B cell (primary cell): Measurements from ENCODE around the gene TRIOBP. TPM values are rescaled to one million over a fixed set of nuclear protein-coding genes. Genes with fewer than 3 reads are reported as not detected.
"Not testable (repeated sequence)": the region's sequence is repeated elsewhere in the genome, so short reads cannot be mapped to it uniquely, and the experiment has no call there.

Experiments
- ATAC-seq: fragments of 200-7000 bp; cut with Tn5 transposase; one replicate; pipeline ENCODE4 v1.10.0; 2021; ENCODE audit warnings: low read depth, mild to moderate bottlenecking, moderate number of reproducible peaks, moderate library complexity
- CTCF ChIA-PET: fragments of 350-600 bp; sonication (Branson Sonifier 250); formaldehyde crosslinking; loops from one replicate; lab custom pipeline; 2021; ENCODE audit warnings: antibody characterized with exemption, inconsistent platforms; lab: Charles Lee
- POLR2A ChIA-PET: fragments of 350-600 bp; sonication (Branson Sonifier 250); formaldehyde crosslinking; loops from one replicate; lab custom pipeline; 2021; ENCODE audit warnings: antibody characterized with exemption; lab: Charles Lee
- DNase-seq: peaks from one replicate; pipeline ENCODE4 v3.0.0; 2013
- H2AFZ ChIP-seq: 2 replicates; pipeline ENCODE4 v1.6.1; 2012; ENCODE audit warnings: mild to moderate bottlenecking, low read depth, low read length; ENCODE audit not compliant: insufficient read depth, poor library complexity, severe bottlenecking
- H3K27ac ChIP-seq, 2 donors: 1 replicate in 1 of 2; 2 replicates in 1 of 2; pipeline ENCODE4 v1.5.1; 2012 to 2013; ENCODE audit warnings: low read length in 2 of 2, mild to moderate bottlenecking in 2 of 2, moderate library complexity in 1 of 2
- H3K27me3 ChIP-seq, 4 experiments: fragments of 200-600 bp in 1 of 4; sonication (generic) in 1 of 4; replicated peaks in 1 of 4; 1 replicate in 2 of 4; 2 replicates in 2 of 4; pipeline versions ENCODE4 v1.6.1 to v1.7.0; 2013 to 2016; ENCODE audit warnings: low read length in 3 of 4, mild to moderate bottlenecking in 2 of 4, mixed read lengths in 1 of 4, moderate library complexity in 1 of 4; ENCODE audit not compliant: insufficient read depth in 4 of 4, control insufficient read depth in 3 of 4; ENCODE audit errors: control extremely low read depth in 1 of 4
- H3K36me3 ChIP-seq, 2 experiments: replicated peaks in 1 of 2; 1 replicate in 1 of 2; 2 replicates in 1 of 2; pipeline versions ENCODE4 v1.6.1 to v1.7.1; 2013; ENCODE audit warnings: low read length in 1 of 2; ENCODE audit not compliant: insufficient read depth in 2 of 2, control insufficient read depth in 1 of 2; ENCODE audit errors: control extremely low read depth in 1 of 2, extremely low read depth in 1 of 2
- H3K4me1 ChIP-seq, 2 donors: fragments of 200-600 bp in 1 of 2; sonication (generic) in 1 of 2; 1 replicate in 1 of 2; 2 replicates in 1 of 2; pipeline versions ENCODE4 v1.5.1 to v1.6.1; 2013 to 2017; ENCODE audit warnings: low read length in 2 of 2; ENCODE audit not compliant: control insufficient read depth in 2 of 2, insufficient read depth in 2 of 2
- H3K4me2 ChIP-seq: replicated peaks from 2 replicates; pipeline ENCODE3; 2012; ENCODE audit warnings: mild to moderate bottlenecking, low read depth, low read length; ENCODE audit not compliant: poor library complexity, severe bottlenecking
- H3K4me3 ChIP-seq, 5 experiments: fragments of 200-600 bp in 1 of 5; sonication (generic) in 1 of 5; 1 replicate in 3 of 5; 2 replicates in 2 of 5; pipeline versions ENCODE4 v1.5.1 to v1.7.0; 2011 to 2016; ENCODE audit warnings: low read length in 4 of 5, mild to moderate bottlenecking in 4 of 5, low read depth in 2 of 5, control low read depth in 1 of 5, moderate library complexity in 1 of 5; ENCODE audit not compliant: insufficient read depth in 1 of 5; ENCODE audit errors: control extremely low read depth in 1 of 5, extremely low read depth in 1 of 5
- H3K79me2 ChIP-seq: fragments of 200-600 bp; sonication (generic); one replicate; pipeline ENCODE4 v1.6.0; 2016; ENCODE audit warnings: low read length; ENCODE audit not compliant: control insufficient read depth, insufficient read depth
- H3K9ac ChIP-seq: fragments of 200-600 bp; sonication (generic); 2 replicates; pipeline ENCODE4 v1.6.1; 2017; ENCODE audit warnings: mild to moderate bottlenecking, low read length, moderate library complexity
- H3K9me3 ChIP-seq, 3 donors: one replicate each; pipeline versions ENCODE4 v1.6.1 to v1.7.1; 2013; ENCODE audit warnings: low read length in 2 of 3; ENCODE audit not compliant: control insufficient read depth in 2 of 3, insufficient read depth in 1 of 3; ENCODE audit errors: control extremely low read depth in 1 of 3
- H4K20me1 ChIP-seq: 2 replicates; pipeline ENCODE4 v1.6.0; 2012; ENCODE audit warnings: mild to moderate bottlenecking, low read length; ENCODE audit not compliant: insufficient read depth, control insufficient read depth, poor library complexity, severe bottlenecking
- H3K27ac Mint-ChIP-seq: one replicate; pipeline ENCODE4 v1.8.0; 2021; ENCODE audit warnings: mixed read lengths
- H3K27me3 Mint-ChIP-seq: one replicate; pipeline ENCODE4 v1.8.0; 2021; ENCODE audit warnings: mixed read lengths
- H3K4me1 Mint-ChIP-seq: one replicate; pipeline ENCODE4 v1.8.0; 2021; ENCODE audit warnings: mixed read lengths
- H3K4me3 Mint-ChIP-seq: one replicate; pipeline ENCODE4 v1.8.0; 2021; ENCODE audit warnings: mixed read lengths
- H3K9me3 Mint-ChIP-seq: one replicate; pipeline ENCODE4 v1.8.0; 2022; ENCODE audit warnings: mixed read lengths; ENCODE audit not compliant: insufficient read depth
- EZH2 ChIP-seq: IDR thresholded peaks from 2 replicates; pipeline ENCODE4 v1.6.1; 2012; ENCODE audit warnings: borderline replicate concordance, low read depth, mild to moderate bottlenecking, moderate library complexity, low read length; ENCODE audit not compliant: insufficient read depth, poor library complexity, severe bottlenecking
- WGBS: methylation state at CpG from one replicate; pipeline ENCODE4 v1.1.5; 2013; ENCODE audit warnings: missing lambda C conversion rate; ENCODE audit not compliant: insufficient coverage; 5-methylcytosine and 5-hydroxymethylcytosine counted together
- intact Hi-C: fragments of 100-400 bp; cut with micrococcal nuclease; formaldehyde crosslinking; loops from one replicate; pipeline ENCODE4 v1.10.0; 2022
- polyA plus RNA-seq: library from polyadenylated mRNA; depleted of rRNA; stranded (reverse); fragments of >200 nt; gene quantifications from 2 replicates; pipeline ENCODE4 v1.2.3, GENCODE V29; 2012
- total RNA-seq, 2 donors: library from RNA; stranded (reverse); fragments of 120-200 nt in 1 of 2; gene quantifications; 1 replicate in 1 of 2; 2 replicates in 1 of 2; pipeline versions ENCODE4 v1.2.3 to v1.2.4, GENCODE V29; 2013 to 2022
- TF ChIP-seq, protein P1 (sequence below): fragments of 200-600 bp; IDR thresholded peaks from one replicate; pipeline ENCODE4 v1.8.0; 2022; ENCODE audit warnings: antibody characterized with exemption, mild to moderate bottlenecking

The TRIOBP gene
- total and polyA plus RNA-seq, 2 donors (not counting 1 experiment from before 2014, with no cell fraction given): 26.8 to 47.5 TPM

DNA sequence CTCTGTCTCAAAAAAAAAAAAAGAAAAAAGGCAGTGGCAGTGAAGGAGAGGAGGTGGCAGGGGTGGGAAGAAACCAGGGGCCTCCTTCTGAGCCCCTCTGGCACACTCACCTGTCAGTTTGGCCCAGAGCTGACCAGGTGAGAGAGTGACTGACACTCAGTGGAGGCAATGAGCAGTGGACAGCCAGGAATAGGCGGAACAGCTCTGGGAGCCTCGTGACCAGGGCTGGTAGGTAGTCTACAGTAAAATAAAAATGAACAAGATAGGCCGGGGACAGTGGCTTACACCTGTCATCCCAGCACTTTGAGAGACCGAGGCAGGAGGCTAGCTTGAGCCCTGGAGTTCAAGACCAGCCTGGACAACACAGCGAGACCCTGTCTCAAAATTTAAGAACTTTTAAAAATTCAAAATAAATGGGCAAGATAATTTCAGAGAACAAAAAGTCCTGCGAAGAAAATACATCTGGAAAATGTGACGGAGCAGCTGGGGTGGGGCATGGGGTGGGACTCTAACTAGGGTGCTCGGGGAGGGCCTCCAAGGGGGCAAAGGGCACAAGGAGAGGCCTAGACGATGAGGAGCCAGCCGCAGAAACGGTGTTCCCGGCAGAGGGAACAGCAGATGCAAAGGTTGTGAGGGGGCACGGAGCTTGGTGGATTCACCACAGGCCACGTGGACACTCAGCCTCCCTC, 42.1 kb upstream of the TRIOBP start:
- Mint-ChIP-seq H3K4me3 (no peak overlapping the region), H3K9me3 (no peaks in the 10 kb centered on the region), H3K4me1 (peaks cover 18% of the 10 kb centered on the region), H3K27ac (no peak overlapping the region), H3K27me3 (no peaks in the 10 kb centered on the region)
- Histone ChIP-seq H3K4me3 (no peak overlapping the region), H3K36me3 (peaks cover 0 to 43% of the 10 kb centered on the region in 2 experiments), H3K27me3 (no peaks in the 10 kb centered on the region), H4K20me1 (no peaks in the 10 kb centered on the region), H3K9ac (no peak overlapping the region), H3K4me2 (no peak overlapping the region), H2AFZ (no peak overlapping the region), H3K79me2 (peaks cover 15% of the 10 kb centered on the region), H3K4me1 (peaks cover 11 to 16% of the 10 kb centered on the region in 2 donors), H3K27ac (no peak overlapping the region), H3K9me3 (no peaks in the 10 kb centered on the region)
- no peak for DNase-seq
- ChIA-PET POLR2A (interaction anchor here (0.6 kb wide), 1 partner anchor 20 kb away, joined by 11 read pairs; no protein-coding TSS in a partner anchor), CTCF (interaction anchor here (1.5 to 22.6 kb wide), 3 partner anchors 10 to 27 kb away, joined by 4 to 462 read pairs (median 18); partner anchors contain the start of genes LGALS1 and NOL12)
- no peak for TF ChIP-seq EZH2
- intact Hi-C loops: no loop called here
- WGBS: 81% methylated on average over 8 of the region's 14 CpGs
- no peak for ATAC-seq

DNA sequence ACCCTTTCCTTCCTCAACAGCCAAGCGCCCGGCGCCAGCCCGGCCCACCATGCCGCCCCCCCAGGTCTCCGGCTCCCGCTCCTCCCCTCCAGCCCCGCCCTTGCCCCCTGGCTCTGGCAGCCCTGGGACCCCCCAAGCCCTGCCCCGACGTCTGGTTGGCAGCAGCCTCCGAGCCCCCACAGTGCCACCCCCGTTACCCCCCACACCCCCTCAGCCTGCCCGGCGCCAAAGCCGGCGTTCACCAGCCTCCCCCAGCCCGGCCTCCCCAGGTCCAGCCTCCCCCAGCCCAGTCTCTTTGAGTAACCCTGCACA, 41.6 kb upstream of the TRIOBP start:
- Mint-ChIP-seq H3K4me1 (peaks cover 23% of the 10 kb centered on the region), H3K27ac (no peak overlapping the region), H3K27me3 (no peaks in the 10 kb centered on the region), H3K9me3 (no peaks in the 10 kb centered on the region), H3K4me3 (no peak overlapping the region)
- Histone ChIP-seq H3K4me1 (peaks cover 16 to 21% of the 10 kb centered on the region in 2 donors), H3K4me3 (no peak overlapping the region), H3K79me2 (peaks cover 15% of the 10 kb centered on the region), H4K20me1 (peaks cover 2% of the 10 kb centered on the region), H3K27me3 (no peaks in the 10 kb centered on the region), H3K27ac (no peak overlapping the region), H3K4me2 (no peak overlapping the region), H3K9ac (no peak overlapping the region), H3K9me3 (no peaks in the 10 kb centered on the region), H2AFZ (no peak overlapping the region), H3K36me3 (peaks cover 0 to 38% of the 10 kb centered on the region in 2 experiments)
- ChIA-PET POLR2A (no interaction called here), CTCF (interaction anchor here (2.5 to 22.6 kb wide), 2 partner anchors 12 to 26 kb away, joined by 18 to 462 read pairs; partner anchors contain the start of genes LGALS1 and NOL12)
- no peak for TF ChIP-seq EZH2
- TF ChIP-seq, protein P1, sequence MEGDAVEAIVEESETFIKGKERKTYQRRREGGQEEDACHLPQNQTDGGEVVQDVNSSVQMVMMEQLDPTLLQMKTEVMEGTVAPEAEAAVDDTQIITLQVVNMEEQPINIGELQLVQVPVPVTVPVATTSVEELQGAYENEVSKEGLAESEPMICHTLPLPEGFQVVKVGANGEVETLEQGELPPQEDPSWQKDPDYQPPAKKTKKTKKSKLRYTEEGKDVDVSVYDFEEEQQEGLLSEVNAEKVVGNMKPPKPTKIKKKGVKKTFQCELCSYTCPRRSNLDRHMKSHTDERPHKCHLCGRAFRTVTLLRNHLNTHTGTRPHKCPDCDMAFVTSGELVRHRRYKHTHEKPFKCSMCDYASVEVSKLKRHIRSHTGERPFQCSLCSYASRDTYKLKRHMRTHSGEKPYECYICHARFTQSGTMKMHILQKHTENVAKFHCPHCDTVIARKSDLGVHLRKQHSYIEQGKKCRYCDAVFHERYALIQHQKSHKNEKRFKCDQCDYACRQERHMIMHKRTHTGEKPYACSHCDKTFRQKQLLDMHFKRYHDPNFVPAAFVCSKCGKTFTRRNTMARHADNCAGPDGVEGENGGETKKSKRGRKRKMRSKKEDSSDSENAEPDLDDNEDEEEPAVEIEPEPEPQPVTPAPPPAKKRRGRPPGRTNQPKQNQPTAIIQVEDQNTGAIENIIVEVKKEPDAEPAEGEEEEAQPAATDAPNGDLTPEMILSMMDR: no peak
- DNase-seq (no peak), ATAC-seq (no peak)
- WGBS: 94% methylated on average over 4 of the region's 17 CpGs
- intact Hi-C loops: no loop called here

DNA sequence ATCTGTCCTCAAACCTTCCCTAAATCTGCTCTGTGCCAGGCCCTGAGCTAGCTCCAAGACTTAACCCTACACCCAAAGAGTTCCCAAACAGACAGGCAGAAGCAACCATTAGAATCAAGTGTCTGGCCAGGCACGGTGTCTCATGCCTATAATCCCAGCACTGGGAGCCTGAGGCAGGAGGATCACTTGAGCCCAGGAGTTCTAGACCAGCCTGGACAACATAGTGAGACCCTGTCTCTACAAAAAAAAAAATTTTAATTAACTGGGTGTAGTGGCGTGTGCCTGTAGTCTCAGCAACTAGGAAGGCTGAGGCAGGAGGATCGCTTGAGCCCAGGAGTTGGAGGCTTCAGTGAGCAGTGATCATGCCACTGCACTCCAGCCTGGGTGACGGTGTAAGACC, 40.3 kb upstream of the TRIOBP start:
- WGBS: 96% methylated on average over 4 of the region's 4 CpGs
- Mint-ChIP-seq H3K4me1 (peaks cover 37% of the 10 kb centered on the region), H3K27ac (peak overlapping the region; percentile 54), H3K4me3 (peak overlapping the region; percentile 6)
- H3K4me3 ChIP-seq, H3K9me3 Mint-ChIP-seq, intact Hi-C loops, H3K27ac ChIP-seq, H3K27me3 Mint-ChIP-seq, H2AFZ ChIP-seq, ATAC-seq, H3K27me3 ChIP-seq, DNase-seq, H3K4me2 ChIP-seq, H3K9me3 ChIP-seq, H3K9ac ChIP-seq, H4K20me1 ChIP-seq: not testable (repeated sequence)
- CTCF ChIA-PET: interaction anchor here (1.9 to 22.6 kb wide), 6 partner anchors 13 to 48 kb away, joined by 6 to 462 read pairs (median 32); partner anchors contain the start of genes GGA1, LGALS1, NOL12 and SH3BP1
- Histone ChIP-seq H3K36me3 (peaks cover 0 to 25% of the 10 kb centered on the region in 2 experiments), H3K4me1 (peaks cover 30 to 35% of the 10 kb centered on the region in 2 donors), H3K79me2 (peaks cover 26% of the 10 kb centered on the region)
- POLR2A ChIA-PET: interaction anchor here (0.6 to 0.7 kb wide), 2 partner anchors 22 to 401 kb away, joined by 3 to 4 read pairs; partner anchors contain the start of gene PICK1
